Spleen (tissue), 11 donors: ENCODE measurements around the gene PDLIM5. TPM values are rescaled to one million over a fixed set of nuclear protein-coding genes. Genes with fewer than 3 reads are reported as not detected.

Source experiments
- DNase-seq: peaks from one replicate; pipeline ENCODE4 v3.0.0-alpha.2; 2020
- H3K27ac ChIP-seq, 8 donors: fragments of 200-600 bp; sonication (generic) in 7 of 8; 1 replicate in 4 of 8; 2 replicates in 4 of 8; pipeline versions ENCODE4 v1.5.0 to v1.8.0; 2016 to 2021; ENCODE audit warnings: inconsistent platforms in 4 of 8, mild to moderate bottlenecking in 4 of 8, moderate library complexity in 1 of 8
- H3K27me3 ChIP-seq, 7 donors: fragments of 200-600 bp; sonication (generic) in 6 of 7; replicated peaks in 1 of 7; 1 replicate in 4 of 7; 2 replicates in 3 of 7; pipeline versions ENCODE4 v1.5.0 to v1.8.0; 2016 to 2021; ENCODE audit warnings: inconsistent platforms in 3 of 7, mild to moderate bottlenecking in 1 of 7
- H3K36me3 ChIP-seq, 6 donors: fragments of 200-600 bp; sonication (generic) in 5 of 6; 1 replicate in 4 of 6; 2 replicates in 2 of 6; pipeline versions ENCODE4 v1.5.0 to v1.8.0; 2016 to 2021; ENCODE audit warnings: inconsistent platforms in 2 of 6
- H3K4me1 ChIP-seq, 6 donors: fragments of 200-600 bp; sonication (generic) in 5 of 6; 1 replicate in 3 of 6; 2 replicates in 3 of 6; pipeline versions ENCODE4 v1.5.0 to v1.8.0; 2016 to 2021; ENCODE audit warnings: inconsistent platforms in 3 of 6
- H3K4me3 ChIP-seq, 8 donors: fragments of 200-600 bp; sonication (generic) in 7 of 8; 1 replicate in 4 of 8; 2 replicates in 4 of 8; pipeline versions ENCODE4 v1.5.0 to v1.8.0; 2016 to 2021; ENCODE audit warnings: inconsistent platforms in 4 of 8, mild to moderate bottlenecking in 4 of 8, moderate library complexity in 2 of 8
- H3K9me3 ChIP-seq, 8 donors: fragments of 200-600 bp; sonication (generic) in 7 of 8; 1 replicate in 4 of 8; 2 replicates in 4 of 8; pipeline versions ENCODE4 v1.5.0 to v1.8.0; 2016 to 2021; ENCODE audit warnings: inconsistent platforms in 4 of 8
- CTCF ChIP-seq, 11 experiments: fragments of 200-600 bp in 7 of 11; fragments of 450-650 bp in 4 of 11; sonication (generic) in 4 of 11; IDR thresholded peaks in 8 of 11; conservative IDR thresholded peaks in 3 of 11; 1 replicate in 7 of 11; 2 replicates in 4 of 11; pipeline versions ENCODE4 v1.4.0 to v1.8.0; 2016 to 2021; ENCODE audit warnings: antibody characterized with exemption in 11 of 11, inconsistent platforms in 4 of 11, mild to moderate bottlenecking in 1 of 11
- POLR2A ChIP-seq, 3 donors: fragments of 450-650 bp; IDR thresholded peaks; one replicate each; pipeline ENCODE4 v1.5.1; 2017; ENCODE audit warnings: antibody characterized with exemption in 3 of 3, mild to moderate bottlenecking in 1 of 3
- POLR2AphosphoS5 ChIP-seq, 3 donors: sonication (generic); formaldehyde crosslinking; IDR thresholded peaks; one replicate each; pipeline ENCODE4 v1.5.1; 2017; ENCODE audit warnings: antibody characterized with exemption in 3 of 3
- WGBS, 5 donors: extraction: QIAGEN DNeasy Blood & Tissue Kit in 3 of 5; methylation state at CpG; one replicate each; pipeline versions ENCODE4 v1.1.5 to v1.1.7; 2013 to 2018; 5-methylcytosine and 5-hydroxymethylcytosine counted together
- intact Hi-C: fragments of 100-400 bp; cut with DNase I; formaldehyde crosslinking; loops from one replicate; pipeline ENCODE4 v1.15.0; 2023; ENCODE audit warnings: low total_unique reads
- polyA plus RNA-seq, 3 donors: library from polyadenylated mRNA; stranded (reverse); fragments of 200-250 nt; gene quantifications; one replicate each; pipeline ENCODE4 v1.2.1, GENCODE V29; 2013
- total RNA-seq, 7 donors: library from RNA; depleted of rRNA in 3 of 7; stranded (reverse); fragments of >200 nt in 3 of 7; fragmentation: NEBNext Ultra II Directional in 4 of 7; extraction: Animal tissue kit (Norgen Biotek cat#: 25700) in 4 of 7; gene quantifications; one replicate each; pipeline versions ENCODE4 v1.1.0 to v1.2.1, GENCODE V29; 2016 to 2021
- donor health status: healthy with polysubstance abuse.
- donor health status: DM: no; HTN: no; CAD: no; lungs with moderate emphysema.
- donor health status: DM: no; HTN: no; CAD: no.
- donor health status: Bipolar disorder and iron deficiency.
- donor health status: healthy.
- donor health status: DM: no; HTN: no; CAD: no.
- donor health status: DM: yes; HTN: yes; CAD: no.

Gene PDLIM5
- total and polyA plus RNA-seq, 10 donors = 9.4 to 182 (median 74.9) TPM

GRCh38 chr4:94648699-94649098 lies 197.0 kb downstream of the PDLIM5 start:
- Histone ChIP-seq H3K4me3 (no peak overlapping the region), H3K4me1 (no peaks in the 10 kb centered on the region), H3K9me3 (no peaks in the 10 kb centered on the region), H3K36me3 (peaks cover 0 to 46% (median 7%) of the 10 kb centered on the region in 6 donors), H3K27me3 (no peaks in the 10 kb centered on the region), H3K27ac (no peak overlapping the region)
- TF ChIP-seq POLR2AphosphoS5 (IDR thresholded peaks at IDR 0.05) (no peak), CTCF (IDR thresholded peaks at IDR 0.05 in 8 of 11, conservative IDR thresholded peaks at IDR 0.05 in 3 of 11) (no peak), POLR2A (IDR thresholded peaks at IDR 0.05) (no peak)
- intact Hi-C loops = no loop called here
- DNase-seq = no peak
- 82 to 97% (median 96%) methylated on average over 7 of the region's 7 CpGs for WGBS, 5 donors

- H3K27ac ChIP-seq = no peak overlapping the region
- peaks cover 0 to 42% (median 7%) of the 10 kb centered on the region in 6 donors for H3K36me3 ChIP-seq
- no peak for TF ChIP-seq POLR2AphosphoS5 (IDR thresholded peaks at IDR 0.05)
- TF ChIP-seq CTCF (IDR thresholded peaks at IDR 0.05 in 8 of 11, conservative IDR thresholded peaks at IDR 0.05 in 3 of 11) = no peak
- TF ChIP-seq POLR2A (IDR thresholded peaks at IDR 0.05) = no peak
- WGBS, 5 donors = 93 to 95% (median 94%) methylated on average over 1 of the region's 1 CpG
- no peak for DNase-seq
- no peak overlapping the region for H3K4me3 ChIP-seq
- H3K27me3 ChIP-seq = no peaks in the 10 kb centered on the region
- intact Hi-C loops = no loop called here
- H3K9me3 ChIP-seq = no peaks in the 10 kb centered on the region
- no peaks in the 10 kb centered on the region for H3K4me1 ChIP-seq
These were observed 197.8 kb downstream of the PDLIM5 start for GRCh38 chr4:94649381-94650133.

GRCh38 chr4:94650134-94650495 lies 198.4 kb downstream of the PDLIM5 start:
- no peaks in the 10 kb centered on the region for H3K4me1 ChIP-seq
- peaks cover 0 to 42% (median 6%) of the 10 kb centered on the region in 6 donors for H3K36me3 ChIP-seq
- TF ChIP-seq POLR2AphosphoS5 (IDR thresholded peaks at IDR 0.05) (no peak), CTCF (IDR thresholded peaks at IDR 0.05 in 8 of 11, conservative IDR thresholded peaks at IDR 0.05 in 3 of 11) (no peak), POLR2A (IDR thresholded peaks at IDR 0.05) (no peak)
- no peak overlapping the region for H3K27ac ChIP-seq
- H3K9me3 ChIP-seq = no peaks in the 10 kb centered on the region
- H3K27me3 ChIP-seq = no peaks in the 10 kb centered on the region
- H3K4me3 ChIP-seq = no peak overlapping the region
- 83 to 90% (median 85%) methylated on average over 5 of the region's 5 CpGs for WGBS, 5 donors
- intact Hi-C loops = no loop called here
- no peak for DNase-seq

DNA sequence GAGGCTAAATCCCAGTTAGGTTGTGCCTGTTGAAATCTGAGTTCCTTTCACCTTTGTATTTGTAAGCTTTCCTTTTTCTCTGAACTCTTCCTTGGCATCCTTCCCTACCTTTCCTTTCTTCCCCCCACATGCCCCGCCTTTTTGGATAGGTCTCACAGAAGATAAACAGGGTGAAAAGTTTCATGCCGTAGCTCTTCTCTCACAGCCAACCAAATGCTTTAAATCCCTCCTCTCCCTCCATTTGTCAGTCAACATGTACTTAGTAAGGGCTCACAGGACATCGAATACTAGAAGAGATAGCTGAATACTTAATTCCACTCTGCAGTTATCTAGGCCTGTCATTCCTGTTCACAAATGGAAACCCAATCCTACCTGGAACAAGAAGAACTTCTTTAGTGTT lies 198.9 kb downstream of the PDLIM5 start:
- intact Hi-C loops = no loop called here
- no peak for DNase-seq
- H3K4me3 ChIP-seq = no peak overlapping the region
- no peak for TF ChIP-seq CTCF (IDR thresholded peaks at IDR 0.05 in 8 of 11, conservative IDR thresholded peaks at IDR 0.05 in 3 of 11)
- no peak for TF ChIP-seq POLR2AphosphoS5 (IDR thresholded peaks at IDR 0.05)
- TF ChIP-seq POLR2A (IDR thresholded peaks at IDR 0.05) = no peak
- no peak overlapping the region for H3K27ac ChIP-seq
- H3K9me3 ChIP-seq = no peaks in the 10 kb centered on the region
- 62 to 96% (median 93%) methylated on average over 2 to 3 of the region's 3 CpGs for WGBS, 5 donors
- no peaks in the 10 kb centered on the region for H3K27me3 ChIP-seq
- H3K36me3 ChIP-seq = peaks cover 0 to 39% (median 3%) of the 10 kb centered on the region in 6 donors
- no peaks in the 10 kb centered on the region for H3K4me1 ChIP-seq
